HL-60 (cell line): Measurements from ENCODE around the gene HMX3.

Experiments
- DNase-seq, 2 experiments: peaks; one replicate each; pipeline ENCODE4 v3.0.0-alpha.2; 2010 to 2020; ENCODE audit warnings: low read depth in 1 of 2, low spot score in 1 of 2
- H3K27ac ChIP-seq: fragments of 250-450 bp; sonication (Bioruptor Pico); replicated peaks from 2 replicates; pipeline ENCODE4 v1.5.1; 2020; ENCODE audit warnings: mild to moderate bottlenecking, moderate library complexity
- H3K27me3 ChIP-seq: fragments of 250-450 bp; sonication (Bioruptor Pico); 2 replicates; pipeline ENCODE4 v1.5.1; 2021; ENCODE audit warnings: mild to moderate bottlenecking, moderate library complexity; ENCODE audit not compliant: insufficient read depth, poor library complexity, severe bottlenecking
- H3K4me3 ChIP-seq: replicated peaks from 2 replicates; pipeline ENCODE4 v1.5.1; 2011; ENCODE audit warnings: mild to moderate bottlenecking, control low read depth, low read length; ENCODE audit not compliant: insufficient read depth
- GABPA ChIP-seq: IDR thresholded peaks from 2 replicates; pipeline ENCODE4 v1.6.1; 2012; ENCODE audit warnings: low read depth
- POLR2AphosphoS5 ChIP-seq: IDR thresholded peaks from 2 replicates; pipeline ENCODE4 v1.6.1; 2012; ENCODE audit warnings: low read depth
- SPI1 ChIP-seq: IDR thresholded peaks from 2 replicates; pipeline ENCODE4 v1.6.1; 2012; ENCODE audit warnings: low read depth, mild to moderate bottlenecking, borderline replicate concordance
- TF ChIP-seq, protein P1 (sequence below): IDR thresholded peaks from one replicate; pipeline ENCODE4 v1.5.1; 2011; ENCODE audit warnings: low read length, control low read depth, inconsistent platforms; ENCODE audit not compliant: insufficient read depth
- TF ChIP-seq, protein P2 (sequence below): IDR thresholded peaks from 2 replicates; pipeline ENCODE4 v1.6.1; 2012; ENCODE audit warnings: low read depth; ENCODE audit not compliant: insufficient replicate concordance

Gene HMX3

DNA sequence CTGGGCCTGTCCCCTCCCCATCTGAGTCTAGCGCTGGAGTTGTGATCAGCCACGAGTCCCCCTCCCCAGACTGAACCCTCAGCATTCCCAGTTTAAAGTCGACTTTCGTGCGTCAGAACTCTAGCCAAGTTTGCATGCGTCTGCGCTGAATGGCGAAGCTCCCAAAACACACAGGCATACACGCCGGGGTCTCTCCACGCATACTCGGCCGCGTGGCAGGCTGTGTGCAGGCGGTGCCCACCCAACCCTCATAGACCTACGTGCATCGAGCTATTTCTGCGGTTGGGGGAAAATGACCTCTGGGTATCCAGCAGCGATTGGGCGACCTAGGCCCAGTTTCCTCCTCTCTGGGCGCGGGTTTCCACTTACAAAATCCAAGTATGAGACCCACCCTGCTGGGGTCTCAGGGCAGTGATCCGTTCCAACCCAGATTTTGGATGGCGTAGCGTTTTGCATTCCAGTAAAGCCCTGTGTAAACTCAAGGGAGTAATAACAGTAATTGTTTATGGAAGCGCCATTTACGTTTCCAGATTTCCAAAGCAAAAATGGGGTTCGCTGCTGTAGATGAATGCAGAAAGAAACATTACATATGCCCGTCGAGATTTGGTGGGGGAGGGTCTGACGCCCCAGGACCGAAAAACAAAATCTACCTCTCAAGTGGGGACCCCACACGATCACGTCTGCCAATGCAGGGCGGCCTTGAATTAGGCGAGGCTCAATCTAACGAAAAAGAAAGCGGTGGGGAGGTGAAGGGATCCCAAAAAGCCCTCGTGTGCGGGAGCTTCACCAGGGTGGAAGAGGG is 2.0 kb upstream of the HMX3 start:
- no peak for DNase-seq
- TF ChIP-seq, protein P1, sequence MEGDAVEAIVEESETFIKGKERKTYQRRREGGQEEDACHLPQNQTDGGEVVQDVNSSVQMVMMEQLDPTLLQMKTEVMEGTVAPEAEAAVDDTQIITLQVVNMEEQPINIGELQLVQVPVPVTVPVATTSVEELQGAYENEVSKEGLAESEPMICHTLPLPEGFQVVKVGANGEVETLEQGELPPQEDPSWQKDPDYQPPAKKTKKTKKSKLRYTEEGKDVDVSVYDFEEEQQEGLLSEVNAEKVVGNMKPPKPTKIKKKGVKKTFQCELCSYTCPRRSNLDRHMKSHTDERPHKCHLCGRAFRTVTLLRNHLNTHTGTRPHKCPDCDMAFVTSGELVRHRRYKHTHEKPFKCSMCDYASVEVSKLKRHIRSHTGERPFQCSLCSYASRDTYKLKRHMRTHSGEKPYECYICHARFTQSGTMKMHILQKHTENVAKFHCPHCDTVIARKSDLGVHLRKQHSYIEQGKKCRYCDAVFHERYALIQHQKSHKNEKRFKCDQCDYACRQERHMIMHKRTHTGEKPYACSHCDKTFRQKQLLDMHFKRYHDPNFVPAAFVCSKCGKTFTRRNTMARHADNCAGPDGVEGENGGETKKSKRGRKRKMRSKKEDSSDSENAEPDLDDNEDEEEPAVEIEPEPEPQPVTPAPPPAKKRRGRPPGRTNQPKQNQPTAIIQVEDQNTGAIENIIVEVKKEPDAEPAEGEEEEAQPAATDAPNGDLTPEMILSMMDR, result no peak
- TF ChIP-seq GABPA (no peak), SPI1 (no peak), POLR2AphosphoS5 (no peak)
- TF ChIP-seq, protein P2, sequence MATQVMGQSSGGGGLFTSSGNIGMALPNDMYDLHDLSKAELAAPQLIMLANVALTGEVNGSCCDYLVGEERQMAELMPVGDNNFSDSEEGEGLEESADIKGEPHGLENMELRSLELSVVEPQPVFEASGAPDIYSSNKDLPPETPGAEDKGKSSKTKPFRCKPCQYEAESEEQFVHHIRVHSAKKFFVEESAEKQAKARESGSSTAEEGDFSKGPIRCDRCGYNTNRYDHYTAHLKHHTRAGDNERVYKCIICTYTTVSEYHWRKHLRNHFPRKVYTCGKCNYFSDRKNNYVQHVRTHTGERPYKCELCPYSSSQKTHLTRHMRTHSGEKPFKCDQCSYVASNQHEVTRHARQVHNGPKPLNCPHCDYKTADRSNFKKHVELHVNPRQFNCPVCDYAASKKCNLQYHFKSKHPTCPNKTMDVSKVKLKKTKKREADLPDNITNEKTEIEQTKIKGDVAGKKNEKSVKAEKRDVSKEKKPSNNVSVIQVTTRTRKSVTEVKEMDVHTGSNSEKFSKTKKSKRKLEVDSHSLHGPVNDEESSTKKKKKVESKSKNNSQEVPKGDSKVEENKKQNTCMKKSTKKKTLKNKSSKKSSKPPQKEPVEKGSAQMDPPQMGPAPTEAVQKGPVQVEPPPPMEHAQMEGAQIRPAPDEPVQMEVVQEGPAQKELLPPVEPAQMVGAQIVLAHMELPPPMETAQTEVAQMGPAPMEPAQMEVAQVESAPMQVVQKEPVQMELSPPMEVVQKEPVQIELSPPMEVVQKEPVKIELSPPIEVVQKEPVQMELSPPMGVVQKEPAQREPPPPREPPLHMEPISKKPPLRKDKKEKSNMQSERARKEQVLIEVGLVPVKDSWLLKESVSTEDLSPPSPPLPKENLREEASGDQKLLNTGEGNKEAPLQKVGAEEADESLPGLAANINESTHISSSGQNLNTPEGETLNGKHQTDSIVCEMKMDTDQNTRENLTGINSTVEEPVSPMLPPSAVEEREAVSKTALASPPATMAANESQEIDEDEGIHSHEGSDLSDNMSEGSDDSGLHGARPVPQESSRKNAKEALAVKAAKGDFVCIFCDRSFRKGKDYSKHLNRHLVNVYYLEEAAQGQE, result no peak
- peaks cover 83% of the 10 kb centered on the region for H3K27me3 ChIP-seq
- no peak overlapping the region for H3K27ac ChIP-seq
- H3K4me3 ChIP-seq, result no peak overlapping the region

DNA sequence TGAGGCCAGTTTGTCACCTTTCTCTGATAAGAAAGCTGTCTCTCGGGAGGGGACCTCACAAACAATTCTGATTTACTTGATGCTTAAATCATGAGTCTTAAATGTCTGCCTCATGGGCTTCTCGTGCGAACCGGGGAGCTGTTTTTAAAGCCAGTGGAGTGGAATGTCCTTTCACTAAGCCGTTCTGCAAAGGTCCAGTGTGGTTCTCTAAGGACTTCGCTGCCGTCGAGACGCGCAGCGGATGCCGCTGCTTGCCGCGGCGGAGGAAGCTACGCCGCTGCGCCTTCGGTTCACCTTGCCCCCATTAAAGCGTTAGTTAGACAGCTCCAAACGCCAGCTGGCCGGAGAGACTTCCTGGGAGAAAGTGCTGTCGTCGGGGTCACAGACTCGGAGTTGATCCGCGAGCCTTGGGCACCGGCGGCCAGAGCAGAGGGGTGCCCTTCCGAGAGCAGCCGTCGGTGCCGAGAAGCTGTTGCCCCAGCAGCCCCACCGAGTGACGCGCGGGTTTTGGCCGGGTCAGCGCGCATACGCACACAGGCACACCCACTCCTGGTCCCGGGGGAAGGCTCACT is 1.3 kb upstream of the HMX3 start:
- Histone ChIP-seq H3K27ac (no peak overlapping the region), H3K27me3 (peaks cover 90% of the 10 kb centered on the region), H3K4me3 (no peak overlapping the region)
- no peak for TF ChIP-seq GABPA
- TF ChIP-seq, protein P2, result no peak
- TF ChIP-seq, protein P1, result no peak
- no peak for TF ChIP-seq SPI1
- no peak for DNase-seq

DNA sequence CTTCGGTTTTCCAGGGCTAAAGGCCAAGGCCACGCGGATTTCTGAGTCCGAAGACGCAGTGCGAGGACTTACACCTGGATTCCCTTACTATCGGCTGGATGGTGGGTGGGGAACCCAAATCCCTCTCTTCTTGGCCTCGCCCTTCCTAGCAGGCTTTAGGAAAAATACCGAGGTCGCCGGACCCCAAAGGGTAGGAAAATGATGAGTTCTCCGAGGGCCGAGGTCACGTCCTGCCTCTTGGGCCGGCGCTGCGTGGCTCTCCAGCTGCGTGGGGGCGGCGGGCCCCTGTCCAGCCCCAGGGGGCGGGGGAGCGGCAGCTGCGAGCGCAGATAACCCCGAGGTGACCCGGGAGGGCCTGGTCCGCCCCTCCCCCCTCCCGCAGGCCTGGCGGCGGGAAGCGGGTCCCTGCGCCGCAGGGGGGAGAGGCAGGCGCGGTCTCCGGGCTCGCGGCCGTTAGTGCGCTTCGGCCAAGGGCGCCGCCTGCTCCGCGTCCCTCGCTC is 805 bp upstream of the HMX3 start:
- no peak overlapping the region for H3K27ac ChIP-seq
- TF ChIP-seq, protein P1, result no peak
- TF ChIP-seq, protein P2, result no peak
- TF ChIP-seq SPI1, result no peak
- DNase-seq, result no peak
- peaks cover 92% of the 10 kb centered on the region for H3K27me3 ChIP-seq
- peak overlapping the region; percentile 49; the same call in 1 of the 2 replicates for H3K4me3 ChIP-seq
